ENCODE data around the gene PTPRN2.

Gene PTPRN2

DNA sequence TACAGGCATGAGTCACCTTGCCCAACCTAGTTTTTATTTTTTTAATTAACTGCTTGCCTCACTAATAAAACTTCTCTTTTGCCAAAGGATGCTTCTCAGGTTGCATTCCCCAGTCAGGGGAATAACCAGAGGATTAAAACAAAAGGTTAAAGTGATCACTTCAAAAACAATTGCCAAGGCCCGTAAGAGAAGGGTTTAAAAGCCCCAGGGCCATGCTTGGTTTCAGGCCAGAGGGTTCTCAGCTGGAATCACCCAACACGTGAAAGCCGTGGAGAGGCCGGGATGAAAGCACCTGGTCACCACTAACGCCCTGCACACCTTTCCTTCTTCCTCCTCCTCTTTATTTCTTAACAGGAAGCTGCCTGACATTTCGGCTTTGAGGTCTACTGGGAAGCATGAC is 587.5 kb downstream of the PTPRN2 start:
- H3K27ac Mint-ChIP-seq: no peak overlapping the region
- no peak overlapping the region for H3K4me3 Mint-ChIP-seq

DNA sequence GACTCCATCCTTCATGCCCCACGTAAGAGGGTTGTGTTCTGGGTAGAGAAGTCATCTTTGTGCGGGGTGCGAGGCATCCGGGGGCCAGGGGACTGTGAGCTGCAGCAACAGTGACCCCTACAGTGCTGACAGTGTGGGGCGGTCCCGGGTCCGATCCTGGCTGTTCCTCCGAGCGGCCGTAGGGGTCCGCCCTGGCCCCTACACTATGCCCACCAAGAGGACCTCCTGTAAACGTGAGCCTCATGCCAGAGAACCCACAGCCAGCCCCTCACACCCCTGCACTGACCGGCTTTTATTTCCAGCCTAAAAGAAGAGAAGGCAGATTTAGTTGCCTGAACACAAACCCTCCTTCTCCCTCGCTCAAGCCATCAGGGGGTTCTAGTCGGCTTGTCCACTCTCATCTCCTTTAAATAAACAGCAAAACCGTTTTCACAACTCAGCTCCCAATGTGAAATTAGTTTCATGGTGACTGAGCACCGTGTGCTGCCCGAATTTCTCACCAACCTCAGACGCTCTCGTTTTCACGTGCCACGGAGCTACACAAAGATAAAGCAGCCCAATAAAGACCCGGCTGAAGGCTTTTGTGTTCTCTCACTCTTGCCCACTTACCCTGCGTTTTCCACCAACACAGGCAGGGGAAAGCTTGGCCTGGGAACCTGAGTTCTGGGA is 588.6 kb downstream of the PTPRN2 start:
- no peaks in the 10 kb centered on the region for H3K27me3 Mint-ChIP-seq
- no peaks in the 10 kb centered on the region for H3K36me3 Mint-ChIP-seq (ENCODE audit: low read depth)
- H3K9me3 Mint-ChIP-seq: no peaks in the 10 kb centered on the region
- no peak overlapping the region for H3K4me3 Mint-ChIP-seq
- no peak for DNase-seq
- no peaks in the 10 kb centered on the region for H3K4me1 Mint-ChIP-seq (ENCODE audit: low read depth)
- no peak overlapping the region for H3K27ac Mint-ChIP-seq

More for the DNA sequence above, 587.5 kb downstream of the PTPRN2 start:
- no peak for DNase-seq
- no peaks in the 10 kb centered on the region for H3K36me3 Mint-ChIP-seq (ENCODE audit: low read depth)
- no peaks in the 10 kb centered on the region for H3K27me3 Mint-ChIP-seq
- no peaks in the 10 kb centered on the region for H3K9me3 Mint-ChIP-seq
- no peaks in the 10 kb centered on the region for H3K4me1 Mint-ChIP-seq (ENCODE audit: low read depth)

DNA sequence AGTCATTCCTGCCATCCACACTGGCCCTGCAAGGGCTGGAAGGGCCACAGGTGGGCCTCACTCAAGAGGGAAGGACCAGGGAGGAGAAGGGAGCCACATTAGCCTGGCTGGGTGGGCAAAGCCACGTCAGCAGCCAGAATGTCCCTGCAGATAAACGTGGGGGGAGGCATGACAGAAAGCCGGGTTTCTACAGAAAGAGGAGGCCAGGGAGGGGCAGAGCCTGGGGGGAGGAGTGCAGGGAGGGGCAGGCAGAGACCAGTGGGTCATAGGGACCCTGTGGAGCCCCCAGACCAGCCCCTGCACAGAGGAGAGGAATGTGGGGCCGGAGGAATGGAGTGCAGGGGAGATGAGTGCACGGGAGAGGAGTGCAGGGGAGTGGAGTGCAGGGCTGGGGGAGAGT is 590.2 kb downstream of the PTPRN2 start:
- H3K27ac Mint-ChIP-seq: no peak overlapping the region
- no peaks in the 10 kb centered on the region for H3K36me3 Mint-ChIP-seq (ENCODE audit: low read depth)
- no peaks in the 10 kb centered on the region for H3K9me3 Mint-ChIP-seq
- DNase-seq: no peak
- H3K4me3 Mint-ChIP-seq: no peak overlapping the region
- H3K27me3 Mint-ChIP-seq: no peaks in the 10 kb centered on the region
- H3K4me1 Mint-ChIP-seq (ENCODE audit: low read depth): no peaks in the 10 kb centered on the region

DNA sequence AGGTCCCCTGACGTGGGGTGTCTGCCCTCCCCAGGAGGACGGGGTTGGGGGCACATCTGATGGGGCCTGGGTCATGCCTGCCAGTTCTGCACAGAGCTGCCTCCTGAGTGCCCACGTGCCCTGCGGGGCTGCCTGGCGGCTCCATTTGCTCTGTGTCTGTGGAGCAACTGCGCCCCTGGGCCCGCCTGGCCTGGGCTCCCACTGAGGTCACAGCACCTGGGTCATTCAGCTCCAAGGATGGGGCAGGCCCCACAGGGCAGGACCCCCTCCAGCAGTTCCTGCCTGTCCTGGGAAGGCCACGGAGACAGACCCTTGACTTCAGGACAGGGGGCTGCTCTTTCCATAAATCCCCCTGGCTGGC is 590.6 kb downstream of the PTPRN2 start:
- Mint-ChIP-seq H3K27me3 (no peaks in the 10 kb centered on the region), H3K4me3 (no peak overlapping the region), H3K9me3 (no peaks in the 10 kb centered on the region), H3K4me1 (ENCODE audit: low read depth) (no peaks in the 10 kb centered on the region), H3K27ac (no peak overlapping the region), H3K36me3 (ENCODE audit: low read depth) (no peaks in the 10 kb centered on the region)
- DNase-seq: no peak

DNA sequence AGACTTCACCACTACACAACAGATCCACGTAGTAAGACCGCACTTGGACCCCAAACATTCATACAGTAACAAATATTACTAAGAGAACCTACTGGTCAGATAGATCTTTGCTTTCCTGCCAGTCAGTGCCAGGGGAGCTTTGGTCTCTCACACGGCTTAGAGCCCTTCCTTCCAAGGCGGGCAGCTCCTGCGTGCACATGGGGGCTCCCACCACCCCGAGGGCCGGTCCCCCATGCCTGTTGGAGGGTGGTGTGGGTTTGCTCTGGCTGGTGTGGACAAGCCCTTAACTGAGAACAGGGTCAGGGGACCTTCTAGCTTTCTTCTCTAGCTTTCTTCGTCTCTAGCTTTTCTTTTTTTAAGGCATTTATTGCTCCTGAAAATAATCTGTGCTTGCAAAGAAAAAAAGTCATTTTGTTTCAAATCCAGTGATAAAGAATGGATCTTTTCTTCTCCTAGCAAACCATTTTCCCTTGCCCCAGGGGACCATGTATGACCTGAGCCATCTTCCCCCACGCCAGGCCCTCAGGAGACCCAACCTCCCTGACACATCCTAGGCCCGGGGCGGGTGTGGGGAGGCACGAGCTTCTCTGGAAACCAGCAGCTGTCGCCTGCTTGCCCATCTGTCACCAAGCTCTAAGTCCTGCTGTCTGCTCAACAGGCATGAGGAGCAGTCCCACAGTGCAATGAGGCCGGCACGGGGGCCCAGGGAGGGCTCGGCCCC is 591.1 kb downstream of the PTPRN2 start:
- no peak overlapping the region for H3K27ac Mint-ChIP-seq

DNA sequence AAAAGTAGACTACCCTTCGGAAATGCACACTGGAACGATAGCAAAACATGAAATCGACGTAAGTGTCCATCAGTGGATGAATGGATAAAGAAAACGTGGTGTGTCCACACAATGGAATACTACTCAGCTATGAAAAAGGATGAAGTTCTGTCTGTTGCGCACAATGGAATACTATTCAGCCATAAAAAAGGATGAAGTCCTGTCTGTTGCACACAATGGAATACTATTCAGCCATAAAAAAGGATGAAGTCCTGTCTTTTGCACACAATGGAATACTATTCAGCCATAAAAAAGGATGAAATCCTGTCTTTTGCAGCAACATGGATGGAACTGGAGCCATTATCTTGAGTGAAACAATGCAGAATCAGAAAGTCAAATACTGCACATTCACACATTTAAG is 591.8 kb downstream of the PTPRN2 start:
- H3K36me3 Mint-ChIP-seq (ENCODE audit: low read depth): no peaks in the 10 kb centered on the region
- no peak overlapping the region for H3K27ac Mint-ChIP-seq
- H3K9me3 Mint-ChIP-seq: no peaks in the 10 kb centered on the region

More for the DNA sequence above, 591.1 kb downstream of the PTPRN2 start:
- Mint-ChIP-seq H3K9me3 (no peaks in the 10 kb centered on the region), H3K27me3 (no peaks in the 10 kb centered on the region), H3K4me1 (ENCODE audit: low read depth) (no peaks in the 10 kb centered on the region), H3K4me3 (no peak overlapping the region), H3K36me3 (ENCODE audit: low read depth) (no peaks in the 10 kb centered on the region)
- no peak for DNase-seq

DNA sequence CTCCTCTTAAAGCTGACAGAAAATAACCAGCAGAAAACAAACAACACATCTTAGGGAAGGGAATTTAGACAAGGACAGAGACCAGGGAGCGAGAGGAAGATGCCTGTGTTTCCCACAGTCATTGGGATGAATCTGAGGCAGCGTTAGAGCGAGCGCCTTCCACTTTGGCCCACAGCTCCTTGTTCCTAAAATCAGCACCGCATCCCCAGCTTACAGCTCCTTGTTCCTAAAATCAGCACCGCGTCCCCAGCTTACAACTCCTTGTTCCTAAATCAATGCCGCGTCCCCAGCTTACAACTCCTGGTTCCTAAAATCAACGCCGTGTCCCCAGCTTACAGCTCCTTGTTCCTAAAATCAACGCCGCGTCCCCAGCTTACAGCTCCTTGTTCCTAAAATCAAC is 593.3 kb downstream of the PTPRN2 start:
- Mint-ChIP-seq H3K27ac (no peak overlapping the region), H3K4me3 (no peak overlapping the region), H3K27me3 (no peaks in the 10 kb centered on the region), H3K9me3 (no peaks in the 10 kb centered on the region), H3K4me1 (ENCODE audit: low read depth) (no peaks in the 10 kb centered on the region), H3K36me3 (ENCODE audit: low read depth) (no peaks in the 10 kb centered on the region)
- no peak for DNase-seq

More for the DNA sequence above, 591.8 kb downstream of the PTPRN2 start:
- H3K4me3 Mint-ChIP-seq: no peak overlapping the region
- no peak for DNase-seq
- H3K27me3 Mint-ChIP-seq: no peaks in the 10 kb centered on the region
- no peaks in the 10 kb centered on the region for H3K4me1 Mint-ChIP-seq (ENCODE audit: low read depth)

DNA sequence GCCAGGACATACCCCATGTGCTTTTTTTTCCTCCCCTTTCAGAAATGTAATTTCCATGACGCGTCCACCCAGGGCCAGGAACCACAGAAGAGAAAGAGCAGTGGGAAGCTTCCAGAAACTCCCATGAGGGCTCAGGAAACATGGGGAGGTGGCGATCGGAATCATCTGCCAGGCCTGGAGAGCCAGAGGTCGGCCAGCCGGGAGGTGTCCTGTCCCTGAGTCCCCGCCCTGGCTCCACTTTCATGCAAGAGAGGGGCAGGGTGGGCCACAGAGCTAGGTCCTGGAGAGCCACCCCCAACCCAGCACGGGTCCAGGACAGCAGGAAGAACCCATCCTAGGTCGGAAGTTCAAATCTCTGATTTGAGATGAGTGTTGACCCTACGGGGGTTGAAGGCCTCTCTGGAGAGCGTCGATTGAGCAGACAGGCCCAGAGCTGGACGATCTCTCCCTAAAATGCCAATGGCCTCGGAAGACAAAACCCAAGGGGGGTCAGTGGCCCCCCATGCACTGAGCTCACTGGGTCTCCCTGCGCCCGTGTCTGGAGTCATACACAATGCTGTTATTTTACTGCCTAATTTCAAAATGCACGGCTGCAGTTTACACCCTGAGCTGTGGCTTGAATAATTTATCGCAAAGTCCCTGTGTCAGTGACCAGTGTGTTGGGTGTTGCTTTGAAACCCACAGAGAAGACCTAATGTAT is 594.1 kb downstream of the PTPRN2 start:
- no peak for DNase-seq
- H3K27ac Mint-ChIP-seq: no peak overlapping the region
- no peak overlapping the region for H3K4me3 Mint-ChIP-seq
- H3K27me3 Mint-ChIP-seq: no peaks in the 10 kb centered on the region
- no peaks in the 10 kb centered on the region for H3K4me1 Mint-ChIP-seq (ENCODE audit: low read depth)
- H3K9me3 Mint-ChIP-seq: no peaks in the 10 kb centered on the region
- H3K36me3 Mint-ChIP-seq (ENCODE audit: low read depth): no peaks in the 10 kb centered on the region

DNA sequence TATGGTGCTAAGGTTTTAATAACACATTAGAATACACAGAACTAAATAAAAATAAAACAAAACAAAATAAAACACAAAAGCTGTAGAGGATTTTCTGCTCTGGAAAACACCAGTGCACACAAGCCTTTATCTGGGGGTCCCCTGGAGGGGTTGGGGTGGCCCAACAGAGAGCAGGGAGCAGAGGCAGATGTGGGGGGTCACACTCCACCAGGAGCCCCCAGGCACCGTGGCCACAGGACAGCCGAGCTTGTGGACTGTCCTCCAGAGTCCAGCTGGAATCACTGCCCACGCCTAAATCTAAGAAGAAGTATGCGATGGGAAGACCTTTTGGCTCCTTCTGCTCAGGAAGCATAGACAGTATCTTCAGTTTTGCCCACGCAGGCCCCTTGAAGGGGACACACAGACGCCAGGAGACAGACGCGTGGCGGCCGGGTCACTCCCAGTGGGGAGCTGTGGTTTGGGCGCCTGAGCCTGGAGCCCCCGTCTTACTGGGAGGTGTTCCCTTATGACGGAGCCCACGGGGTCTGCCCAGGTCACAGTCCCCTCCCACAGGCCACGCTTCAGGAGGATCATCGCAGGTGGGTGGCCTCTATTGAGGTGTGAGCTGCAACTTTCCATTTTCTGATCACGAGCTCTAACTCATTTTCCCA is 595.0 kb downstream of the PTPRN2 start:
- Mint-ChIP-seq H3K9me3 (no peaks in the 10 kb centered on the region), H3K4me1 (ENCODE audit: low read depth) (no peaks in the 10 kb centered on the region), H3K4me3 (no peak overlapping the region), H3K27me3 (no peaks in the 10 kb centered on the region), H3K36me3 (ENCODE audit: low read depth) (no peaks in the 10 kb centered on the region), H3K27ac (no peak overlapping the region)
- DNase-seq: no peak

DNA sequence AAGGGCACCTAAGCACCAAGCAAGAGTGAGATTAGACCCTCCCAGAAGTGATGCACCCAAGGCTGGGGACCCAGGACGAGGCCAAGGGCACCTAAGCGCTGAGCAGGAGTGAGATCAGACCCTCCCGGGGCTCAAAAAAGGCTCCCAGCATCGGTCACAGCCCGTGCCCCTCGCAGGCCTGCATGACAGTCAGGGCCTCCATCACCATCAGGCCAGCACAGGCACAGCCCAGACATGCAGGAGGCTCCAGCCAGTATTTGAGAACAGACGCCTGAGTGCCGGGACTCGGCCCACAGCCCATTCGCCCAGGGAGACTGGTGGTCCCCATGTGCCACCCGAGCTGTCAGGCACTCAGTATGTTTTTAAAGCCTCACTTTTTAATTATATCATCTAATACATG is 595.9 kb downstream of the PTPRN2 start:
- Mint-ChIP-seq H3K4me1 (ENCODE audit: low read depth) (no peaks in the 10 kb centered on the region), H3K27me3 (no peaks in the 10 kb centered on the region), H3K9me3 (no peaks in the 10 kb centered on the region), H3K4me3 (no peak overlapping the region), H3K27ac (no peak overlapping the region), H3K36me3 (ENCODE audit: low read depth) (no peaks in the 10 kb centered on the region)
- DNase-seq: no peak

DNA sequence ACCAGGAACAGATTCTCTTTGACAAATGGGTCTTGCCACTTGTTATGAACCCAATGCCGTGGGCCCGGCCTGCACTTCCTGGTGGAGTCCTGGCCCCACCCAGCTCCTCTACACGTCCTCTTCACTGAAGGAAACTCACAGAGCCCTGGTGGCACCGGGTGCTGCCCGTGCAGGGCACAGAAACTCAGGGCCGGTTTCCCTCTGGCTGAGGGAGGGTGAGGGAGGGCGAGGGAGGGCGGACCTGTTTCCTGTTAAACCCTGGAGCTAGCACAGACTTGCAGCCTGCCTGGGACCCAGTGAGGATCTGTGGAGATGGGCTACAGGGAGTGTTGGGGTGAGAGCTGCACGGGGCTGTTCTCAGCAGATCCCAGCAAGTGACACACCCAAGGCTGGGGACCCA is 596.3 kb downstream of the PTPRN2 start:
- DNase-seq: no peak
- Mint-ChIP-seq H3K27ac (no peak overlapping the region), H3K9me3 (no peaks in the 10 kb centered on the region), H3K27me3 (no peaks in the 10 kb centered on the region), H3K4me1 (ENCODE audit: low read depth) (no peaks in the 10 kb centered on the region), H3K36me3 (ENCODE audit: low read depth) (no peaks in the 10 kb centered on the region), H3K4me3 (no peak overlapping the region)

DNA sequence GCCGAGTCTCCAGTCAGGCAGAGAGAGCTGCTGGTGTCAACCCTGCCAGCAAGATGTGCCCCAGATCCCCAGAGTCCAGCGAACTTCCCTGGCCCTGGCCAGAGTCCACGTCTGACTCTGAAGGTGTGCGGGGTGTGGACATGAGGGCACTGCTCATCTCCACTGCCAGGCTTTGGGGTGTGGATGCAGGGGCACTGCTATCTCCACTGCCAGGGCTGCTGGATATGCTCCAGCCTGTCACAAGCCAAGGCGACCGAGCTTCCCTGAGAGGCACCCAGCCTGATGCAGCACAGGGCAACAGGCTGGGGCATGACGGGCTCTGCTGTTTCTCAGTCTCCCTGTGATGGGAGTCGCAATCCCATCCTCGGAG is 596.8 kb downstream of the PTPRN2 start:
- DNase-seq: no peak
- no peak overlapping the region for H3K27ac Mint-ChIP-seq
- no peaks in the 10 kb centered on the region for H3K9me3 Mint-ChIP-seq
- H3K36me3 Mint-ChIP-seq (ENCODE audit: low read depth): no peaks in the 10 kb centered on the region
- no peaks in the 10 kb centered on the region for H3K27me3 Mint-ChIP-seq
- no peak overlapping the region for H3K4me3 Mint-ChIP-seq
- no peaks in the 10 kb centered on the region for H3K4me1 Mint-ChIP-seq (ENCODE audit: low read depth)

DNA sequence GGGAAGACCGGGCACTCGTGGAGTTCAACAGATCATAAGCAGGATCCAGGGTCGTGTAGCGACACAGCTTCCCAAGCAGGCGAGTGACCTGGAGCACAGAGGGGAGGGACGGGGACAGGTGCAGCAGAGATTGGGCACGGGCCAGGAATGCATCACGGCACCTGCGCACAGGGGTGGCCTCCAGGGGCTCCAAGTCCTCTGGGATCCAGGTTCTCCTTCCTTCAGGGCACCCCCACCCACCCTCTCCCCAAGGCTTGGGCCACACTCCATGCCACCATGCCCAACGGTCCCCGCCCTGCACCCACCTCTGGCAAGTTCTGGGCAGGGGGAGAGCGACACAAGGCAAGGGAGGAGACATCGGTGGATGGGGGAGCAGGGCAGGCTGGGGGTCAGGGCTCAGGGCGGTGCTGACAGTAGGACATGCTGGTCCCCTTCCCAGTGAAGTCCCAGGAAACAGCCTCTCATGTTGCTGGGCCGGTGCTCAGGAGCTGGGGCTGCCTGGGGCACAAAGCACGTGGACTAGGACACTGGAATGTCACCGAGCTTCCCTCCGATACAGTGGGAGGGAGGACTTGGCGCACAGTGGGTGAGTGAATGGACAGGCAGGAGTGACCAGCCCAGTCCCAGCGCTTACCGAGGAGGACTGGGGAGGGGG is 597.3 kb downstream of the PTPRN2 start:
- no peak for DNase-seq
- Mint-ChIP-seq H3K4me1 (ENCODE audit: low read depth) (no peaks in the 10 kb centered on the region), H3K27me3 (no peaks in the 10 kb centered on the region), H3K27ac (no peak overlapping the region), H3K4me3 (no peak overlapping the region), H3K36me3 (ENCODE audit: low read depth) (no peaks in the 10 kb centered on the region), H3K9me3 (no peaks in the 10 kb centered on the region)

DNA sequence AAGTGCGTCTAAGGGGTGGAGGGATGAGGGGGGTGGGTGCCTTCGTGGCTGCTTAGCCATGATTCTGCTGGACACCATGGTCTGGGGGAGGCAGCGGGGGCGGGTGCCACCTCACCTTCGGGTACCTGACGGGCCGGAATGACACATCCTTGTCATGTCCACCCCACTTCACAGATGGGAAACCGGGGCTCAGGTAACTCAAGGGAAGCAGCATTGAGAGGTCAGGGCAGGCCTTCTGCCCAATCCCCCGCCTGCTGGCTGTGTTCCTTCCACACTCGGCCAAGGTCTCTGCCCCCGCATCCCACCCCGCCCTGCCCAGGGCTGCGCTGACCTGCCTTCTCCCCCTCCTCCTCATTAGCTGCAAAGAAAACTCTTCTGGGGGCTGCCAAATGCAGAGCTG is 598.0 kb downstream of the PTPRN2 start:
- DNase-seq: no peak
- Mint-ChIP-seq H3K4me1 (ENCODE audit: low read depth) (no peaks in the 10 kb centered on the region), H3K9me3 (no peaks in the 10 kb centered on the region), H3K27me3 (no peaks in the 10 kb centered on the region), H3K36me3 (ENCODE audit: low read depth) (no peaks in the 10 kb centered on the region), H3K27ac (no peak overlapping the region), H3K4me3 (no peak overlapping the region)

Measured in activated T-cell treated with anti-CD3 and anti-CD28 coated beads, Interleukin-2, amount 50 U/mL, for 24 hours (primary cell).